Activated CD8-positive, alpha-beta memory T cell treated with anti-CD3 and anti-CD28 coated beads, Interleukin-2, amount 50 U/mL, for 4 hours (primary cell): ENCODE results near the gene LDLRAD3.

Experiments
- DNase-seq: peaks from one replicate; pipeline ENCODE4 v3.0.0-alpha.2; 2020

LDLRAD3 gene

GRCh38 chr11:36109850-36110606 is 166.2 kb downstream of the LDLRAD3 start:
- DNase-seq: no peak

- DNase-seq: no peak
Observed at GRCh38 chr11:36110668-36111410, 167.0 kb downstream of the LDLRAD3 start.

- DNase-seq: no peak
Observed at GRCh38 chr11:36114095-36114494, 170.2 kb downstream of the LDLRAD3 start.

- DNase-seq: no peak
Observed at GRCh38 chr11:36115378-36115801, 171.5 kb downstream of the LDLRAD3 start.

- no peak for DNase-seq
Observed at GRCh38 chr11:36116161-36116560, 172.3 kb downstream of the LDLRAD3 start.

DNA sequence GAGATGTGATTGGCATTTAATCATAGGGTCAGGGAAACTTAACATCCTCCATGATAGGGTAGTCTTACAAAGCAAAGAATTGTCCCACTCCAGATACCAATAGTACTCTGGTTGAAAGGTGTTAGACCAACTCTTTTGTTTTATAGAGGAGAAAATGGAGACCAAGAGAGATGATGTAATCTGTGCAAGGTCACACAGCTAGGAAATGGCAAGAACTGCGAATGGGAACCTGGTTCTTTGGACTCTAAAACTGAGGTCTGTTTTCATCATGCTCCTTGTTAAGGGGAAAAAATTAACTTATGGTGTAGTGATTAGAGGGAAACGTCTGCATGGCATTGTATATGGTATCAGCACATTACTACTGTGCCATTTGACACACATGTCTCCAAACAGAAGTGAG is 174.2 kb downstream of the LDLRAD3 start:
- no peak for DNase-seq

DNA sequence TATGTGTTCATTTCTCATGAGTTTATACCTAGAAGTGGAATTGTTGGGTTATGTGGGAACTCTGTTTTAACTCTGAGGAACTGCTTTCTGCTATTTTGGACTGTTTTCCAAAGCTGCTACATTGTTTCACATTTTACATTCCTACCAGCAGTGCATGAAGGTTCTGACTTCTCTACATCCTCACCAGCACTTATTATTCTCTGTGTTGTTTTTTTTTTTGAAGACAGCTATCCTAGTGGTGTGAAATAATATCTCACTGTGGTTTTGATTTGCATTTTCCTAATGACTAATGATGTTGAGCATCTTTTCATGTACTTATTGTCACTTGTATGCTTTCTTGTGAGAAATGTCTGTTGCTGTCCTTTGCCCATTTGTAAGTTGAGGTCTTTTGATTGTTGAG is 175.4 kb downstream of the LDLRAD3 start:
- no peak for DNase-seq

DNA sequence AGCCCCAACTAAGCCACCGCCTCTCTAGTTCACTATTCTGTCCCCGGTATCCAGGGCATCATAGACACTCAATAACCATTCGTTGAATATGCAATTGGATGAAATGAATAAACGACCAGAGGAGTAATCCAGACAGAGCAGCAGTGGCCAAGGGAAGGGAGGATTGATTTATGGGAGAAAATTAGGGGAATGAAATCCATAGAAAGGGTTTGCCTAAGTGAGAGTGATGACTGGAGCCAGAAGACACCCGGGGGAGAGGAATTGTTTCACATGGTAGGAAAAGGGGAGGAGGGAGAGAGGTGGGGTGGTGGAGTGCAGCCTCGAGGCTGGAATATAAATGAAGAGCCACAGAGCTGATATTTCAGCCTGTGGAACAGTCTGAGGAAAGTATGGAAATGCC is 177.2 kb downstream of the LDLRAD3 start:
- no peak for DNase-seq

GRCh38 chr11:36122671-36123070 is 178.8 kb downstream of the LDLRAD3 start:
- no peak for DNase-seq

GRCh38 chr11:36123336-36124101 is 179.7 kb downstream of the LDLRAD3 start:
- DNase-seq: no peak

DNA sequence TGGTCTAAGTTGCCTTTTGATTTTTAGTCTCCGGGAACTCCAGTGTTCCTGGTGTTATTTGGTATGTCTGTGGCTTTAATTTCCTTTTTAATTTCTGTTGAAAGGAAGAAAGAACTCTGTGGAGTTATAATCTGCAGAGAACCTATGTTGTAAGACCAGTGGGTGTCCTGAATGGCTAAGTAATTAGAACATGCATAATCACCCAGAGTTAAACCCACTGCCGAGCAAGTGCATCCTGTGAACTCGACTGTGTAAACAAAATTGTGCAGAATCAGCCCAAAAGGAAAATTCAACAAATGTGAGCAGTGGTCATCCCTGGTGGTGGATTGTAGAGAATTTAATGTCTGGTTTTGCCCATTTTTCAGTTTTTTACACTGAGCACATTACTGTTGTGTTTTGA is 182.8 kb downstream of the LDLRAD3 start:
- DNase-seq: no peak

GRCh38 chr11:36127550-36127949 is 183.7 kb downstream of the LDLRAD3 start:
- DNase-seq: no peak

- no peak for DNase-seq
Observed at GRCh38 chr11:36129955-36130354, 186.1 kb downstream of the LDLRAD3 start.

- DNase-seq: no peak
Observed at GRCh38 chr11:36130401-36130800, 186.5 kb downstream of the LDLRAD3 start.

DNA sequence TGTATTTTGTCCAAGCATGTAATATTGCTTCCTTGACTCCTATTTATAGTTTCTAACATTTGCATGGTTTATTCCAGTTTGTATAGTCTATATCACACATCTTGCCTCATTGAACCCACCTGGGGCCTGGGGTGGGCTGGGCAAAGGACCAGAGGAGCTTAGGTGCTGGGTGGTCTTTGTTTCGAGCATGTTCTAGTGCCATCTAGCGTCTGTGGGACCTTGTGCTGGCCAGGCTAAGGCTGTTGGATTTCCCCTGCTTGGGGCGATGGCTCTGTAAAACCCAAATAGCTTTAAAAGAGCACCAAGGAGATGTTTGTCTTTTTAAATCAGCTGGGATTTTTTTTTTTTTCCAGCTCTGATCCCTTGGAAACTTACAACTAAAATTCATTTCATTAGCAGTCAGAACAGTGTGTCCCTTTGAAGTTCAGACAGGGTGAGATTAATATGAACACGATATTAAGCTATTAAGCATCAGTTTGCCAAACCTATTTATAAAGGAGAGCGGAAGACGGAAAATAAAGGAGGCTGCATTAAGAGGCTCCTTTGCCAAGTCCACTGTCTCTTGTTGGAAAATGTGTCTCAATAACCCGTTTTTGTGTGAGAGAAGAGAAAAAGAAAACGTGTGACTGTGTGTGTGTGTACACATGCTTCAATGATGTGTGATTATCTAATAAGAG is 188.0 kb downstream of the LDLRAD3 start:
- DNase-seq: no peak

GRCh38 chr11:36132940-36133339 is 189.1 kb downstream of the LDLRAD3 start:
- no peak for DNase-seq

DNA sequence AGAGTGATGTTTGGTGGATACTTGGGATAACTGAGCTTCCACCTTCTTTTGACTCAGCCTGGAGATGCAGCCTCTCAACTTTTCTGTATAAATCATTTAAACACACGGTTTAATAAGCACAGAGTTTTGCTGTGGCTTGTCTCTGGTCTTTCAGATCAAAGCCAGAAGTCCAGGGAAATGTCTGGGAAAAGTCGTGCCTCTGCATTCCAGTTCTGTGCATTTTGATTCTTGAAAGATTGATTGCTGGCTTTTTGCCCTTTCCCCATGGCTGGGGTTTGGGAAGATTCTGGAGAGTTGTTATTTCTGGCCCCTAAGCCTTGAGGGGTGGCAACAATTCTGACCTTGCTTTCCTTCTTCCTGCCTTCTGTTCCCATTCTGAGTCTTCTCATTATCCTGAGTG is 191.2 kb downstream of the LDLRAD3 start:
- no peak for DNase-seq

DNA sequence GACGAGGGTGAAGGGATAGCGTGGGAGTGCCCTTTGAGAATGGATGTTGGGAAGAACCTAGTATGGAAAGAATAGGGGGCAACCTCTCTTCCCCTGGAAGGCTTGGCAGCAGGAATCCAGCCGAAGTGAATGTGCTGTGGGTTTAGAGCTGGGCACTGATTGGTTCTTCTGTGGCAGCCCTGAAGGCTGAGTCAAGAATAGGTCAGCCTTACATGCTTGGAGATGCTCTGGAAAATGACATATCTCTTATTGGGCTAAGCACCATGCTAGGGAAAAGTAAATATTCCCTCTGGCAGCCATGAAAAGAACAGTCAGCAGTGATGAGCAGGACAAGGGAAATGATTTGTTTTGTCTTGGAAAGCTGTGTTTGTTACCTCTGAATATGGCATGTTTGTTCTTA is 195.9 kb downstream of the LDLRAD3 start:
- no peak for DNase-seq

DNA sequence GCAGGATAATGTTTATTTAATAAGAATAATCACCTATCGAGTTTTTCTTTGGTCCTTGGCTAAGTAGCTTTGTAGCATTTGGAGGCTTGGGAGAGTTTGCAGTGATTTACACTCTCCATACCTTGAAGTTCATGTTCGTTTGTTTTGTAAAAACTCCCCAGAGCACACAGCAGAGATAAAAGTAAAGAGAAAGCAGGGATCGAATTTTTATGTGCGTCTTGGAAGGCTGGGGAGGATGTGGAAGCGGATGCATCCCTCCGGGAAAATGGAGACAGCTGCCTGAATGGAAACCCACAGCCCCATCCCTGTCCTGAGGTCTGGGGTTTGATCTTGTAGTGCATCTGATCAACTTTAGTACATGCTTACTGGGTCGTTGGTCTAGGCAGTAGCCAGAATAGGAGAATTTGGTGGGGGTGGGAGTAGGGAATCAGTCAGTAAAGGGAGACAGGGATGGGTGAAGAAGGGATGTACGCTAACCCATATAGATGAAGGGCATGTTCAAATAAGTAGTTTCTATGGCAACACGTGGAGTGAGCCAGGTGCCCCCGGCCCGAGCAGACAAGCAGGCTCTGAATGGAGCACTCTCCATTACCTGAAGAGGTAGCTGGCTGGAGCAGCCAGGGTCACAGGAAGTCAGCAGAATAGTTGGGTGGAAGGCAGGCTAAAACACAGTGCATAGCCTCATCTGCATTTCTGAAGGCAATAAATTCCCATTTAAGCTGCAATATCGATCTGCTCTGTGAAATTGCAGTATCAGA is 197.5 kb downstream of the LDLRAD3 start:
- DNase-seq: no peak

- DNase-seq: no peak
Observed at GRCh38 chr11:36141956-36142355, 198.1 kb downstream of the LDLRAD3 start.

- DNase-seq: no peak
Observed at GRCh38 chr11:36142439-36142838, 198.6 kb downstream of the LDLRAD3 start.

- no peak for DNase-seq
Observed at GRCh38 chr11:36142879-36143278, 199.0 kb downstream of the LDLRAD3 start.
